Liver (tissue), 9 donors: ENCODE measurements around the gene PHOSPHO1. TPM values are rescaled to one million over a fixed set of nuclear protein-coding genes. Genes with fewer than 3 reads are reported as not detected.
"Not testable (repeated sequence)": the region's sequence is repeated elsewhere in the genome, so short reads cannot be mapped to it uniquely, and the experiment has no call there.

Source experiments
- DNase-seq: peaks from one replicate; pipeline ENCODE4 v3.0.0-alpha.2; 2017; ENCODE audit warnings: low spot score
- H3K27ac ChIP-seq, 2 donors: one replicate each; pipeline ENCODE4 v1.7.0; 2013; ENCODE audit warnings: inconsistent platforms in 2 of 2, low read length in 2 of 2, control low read depth in 1 of 2, low read depth in 1 of 2, mild to moderate bottlenecking in 1 of 2
- H3K27me3 ChIP-seq, 4 donors: one replicate each; pipeline versions ENCODE4 v1.6.1 to v1.7.0; 2013; ENCODE audit warnings: low read length in 3 of 4, inconsistent platforms in 1 of 4, mild to moderate bottlenecking in 1 of 4, moderate library complexity in 1 of 4; ENCODE audit not compliant: control insufficient read depth in 4 of 4, insufficient read depth in 4 of 4
- H3K36me3 ChIP-seq, 4 donors: one replicate each; pipeline versions ENCODE4 v1.6.1 to v1.7.0; 2013; ENCODE audit warnings: low read length in 3 of 4, mild to moderate bottlenecking in 3 of 4, low read depth in 1 of 4, moderate library complexity in 1 of 4; ENCODE audit not compliant: control insufficient read depth in 4 of 4, insufficient read depth in 3 of 4
- H3K4me1 ChIP-seq, 4 donors: one replicate each; pipeline versions ENCODE4 v1.6.1 to v1.7.0; 2013; ENCODE audit warnings: low read length in 3 of 4, mild to moderate bottlenecking in 3 of 4, moderate library complexity in 1 of 4; ENCODE audit not compliant: control insufficient read depth in 4 of 4, insufficient read depth in 4 of 4
- H3K4me3 ChIP-seq, 3 donors: one replicate each; pipeline versions ENCODE4 v1.6.1 to v1.7.0; 2013; ENCODE audit warnings: low read length in 3 of 3, control low read depth in 1 of 3, low read depth in 1 of 3, mild to moderate bottlenecking in 1 of 3
- H3K9ac ChIP-seq, 2 donors: one replicate each; pipeline ENCODE4 v1.7.0; 2013; ENCODE audit warnings: low read length in 2 of 2, mild to moderate bottlenecking in 2 of 2, moderate library complexity in 2 of 2, control low read depth in 1 of 2, low read depth in 1 of 2
- H3K9me3 ChIP-seq, 4 donors: one replicate each; pipeline versions ENCODE4 v1.6.1 to v1.7.0; 2013; ENCODE audit warnings: low read length in 3 of 4; ENCODE audit not compliant: control insufficient read depth in 4 of 4
- EGR1 ChIP-seq, 2 donors: IDR thresholded peaks; 2 replicates each; pipeline ENCODE4 v1.6.1; 2016 to 2018; ENCODE audit warnings: antibody characterized with exemption in 2 of 2, low read depth in 2 of 2
- FOXA1 ChIP-seq: IDR thresholded peaks from 2 replicates; pipeline ENCODE4 v1.6.1; 2016; ENCODE audit warnings: antibody characterized with exemption
- FOXA2 ChIP-seq: IDR thresholded peaks from 2 replicates; pipeline ENCODE4 v1.6.1; 2016; ENCODE audit warnings: antibody characterized with exemption
- GABPA ChIP-seq, 2 donors: IDR thresholded peaks in 1 of 2; conservative IDR thresholded peaks in 1 of 2; 2 replicates each; pipeline ENCODE4 v1.6.1; 2016; ENCODE audit warnings: antibody characterized with exemption in 2 of 2, mild to moderate bottlenecking in 1 of 2, moderate library complexity in 1 of 2
- HNF4A ChIP-seq, 2 donors: conservative IDR thresholded peaks; 2 replicates each; pipeline ENCODE4 v1.6.1; 2016; ENCODE audit warnings: antibody characterized with exemption in 2 of 2, mild to moderate bottlenecking in 2 of 2
- HNF4G ChIP-seq: IDR thresholded peaks from 2 replicates; pipeline ENCODE4 v1.6.1; 2016; ENCODE audit warnings: antibody characterized with exemption
- JUND ChIP-seq, 2 donors: IDR thresholded peaks; 2 replicates each; pipeline ENCODE4 v1.6.1; 2016; ENCODE audit warnings: antibody characterized with exemption in 2 of 2
- RXRA ChIP-seq, 2 donors: IDR thresholded peaks; 2 replicates each; pipeline ENCODE4 v1.6.1; 2017 to 2018; ENCODE audit warnings: antibody characterized with exemption in 2 of 2, mild to moderate bottlenecking in 1 of 2
- SP1 ChIP-seq: IDR thresholded peaks from 2 replicates; pipeline ENCODE4 v1.6.1; 2018; ENCODE audit warnings: antibody characterized with exemption, mild to moderate bottlenecking
- TAF1 ChIP-seq: conservative IDR thresholded peaks from 2 replicates; pipeline ENCODE4 v1.6.1; 2016; ENCODE audit warnings: antibody characterized with exemption, mild to moderate bottlenecking
- YY1 ChIP-seq: IDR thresholded peaks from 2 replicates; pipeline ENCODE4 v1.6.1; 2016; ENCODE audit warnings: antibody characterized with exemption, mild to moderate bottlenecking
- WGBS: extraction: QIAGEN DNeasy Blood & Tissue Kit; methylation state at CpG from one replicate; pipeline ENCODE4 v1.1.7; 2013; 5-methylcytosine and 5-hydroxymethylcytosine counted together
- polyA plus RNA-seq, 2 donors: library from polyadenylated mRNA; stranded (reverse) in 1 of 2; unstranded in 1 of 2; fragments of 200-250 nt in 1 of 2; fragments of >200 nt in 1 of 2; fragmentation: Nextera tagmentation in 1 of 2; extraction: Ambion mirVana in 1 of 2; gene quantifications; one replicate each; pipeline versions ENCODE4 v1.2.1 to v1.2.3, GENCODE V29; 2013 to 2015
- total RNA-seq, 2 donors: library from RNA; depleted of rRNA; stranded (reverse); fragments of >200 nt; gene quantifications; one replicate each; pipeline ENCODE4 v1.2.3, GENCODE V29; 2014
- TF ChIP-seq, protein P1 (sequence below): IDR thresholded peaks from 2 replicates; pipeline ENCODE4 v1.6.1; 2016; ENCODE audit warnings: antibody characterized with exemption
- TF ChIP-seq, protein P2 (sequence below): fragments of 150-350 bp; IDR thresholded peaks from 2 replicates; pipeline ENCODE4 v1.5.1; 2017; ENCODE audit warnings: improper control_type of control experiment, low read depth, low read length; ENCODE audit not compliant: missing input control
- TF ChIP-seq, protein P3 (sequence below): IDR thresholded peaks from 2 replicates; pipeline ENCODE4 v1.6.1; 2016; ENCODE audit warnings: antibody characterized with exemption, mild to moderate bottlenecking
- TF ChIP-seq, protein P4 (sequence below): IDR thresholded peaks from 2 replicates; pipeline ENCODE4 v1.6.1; 2016; ENCODE audit warnings: antibody characterized with exemption
- donor health status: healthy.
- donor health status: healthy.
- donor health status: healthy.
- donor health status: healthy.
- donor health status: healthy.

The PHOSPHO1 gene
- total and polyA plus RNA-seq, 4 donors = 0.22 to 99.4 (median 0.40) TPM

DNA sequence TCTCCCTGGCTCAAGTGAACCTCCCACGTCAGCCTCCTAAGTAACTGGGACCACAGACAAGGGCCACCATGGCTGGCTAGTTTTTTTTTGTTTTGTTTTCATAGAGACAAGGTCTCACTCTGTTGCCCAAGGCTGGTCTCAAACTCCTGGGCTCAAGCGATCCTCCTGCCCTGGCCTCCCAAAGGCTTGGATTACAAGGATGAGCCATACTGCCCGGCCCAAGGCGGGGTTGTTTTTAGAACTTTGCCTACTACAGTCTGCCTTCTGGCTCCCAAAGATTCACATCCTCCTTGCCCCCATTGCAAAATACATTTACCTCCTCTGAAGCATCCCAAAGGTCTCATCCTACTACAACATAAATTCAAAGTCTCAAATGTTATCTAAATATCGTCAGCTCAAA, 49.5 kb upstream of the PHOSPHO1 start:
- H3K27ac ChIP-seq = no peak overlapping the region
- DNase-seq = no peak
- no peaks in the 10 kb centered on the region for H3K9me3 ChIP-seq
- TF ChIP-seq HNF4G (no peak), EGR1 (IDR thresholded peaks at IDR 0.05; ENCODE audit: low read depth in 2 of 2) (no peak), YY1 (no peak)
- no peaks in the 10 kb centered on the region for H3K36me3 ChIP-seq
- H3K4me1 ChIP-seq = no peaks in the 10 kb centered on the region
- no peak overlapping the region for H3K9ac ChIP-seq
- WGBS = 93% methylated on average over 5 of the region's 5 CpGs
- no peaks in the 10 kb centered on the region for H3K27me3 ChIP-seq
- no peak overlapping the region for H3K4me3 ChIP-seq

DNA sequence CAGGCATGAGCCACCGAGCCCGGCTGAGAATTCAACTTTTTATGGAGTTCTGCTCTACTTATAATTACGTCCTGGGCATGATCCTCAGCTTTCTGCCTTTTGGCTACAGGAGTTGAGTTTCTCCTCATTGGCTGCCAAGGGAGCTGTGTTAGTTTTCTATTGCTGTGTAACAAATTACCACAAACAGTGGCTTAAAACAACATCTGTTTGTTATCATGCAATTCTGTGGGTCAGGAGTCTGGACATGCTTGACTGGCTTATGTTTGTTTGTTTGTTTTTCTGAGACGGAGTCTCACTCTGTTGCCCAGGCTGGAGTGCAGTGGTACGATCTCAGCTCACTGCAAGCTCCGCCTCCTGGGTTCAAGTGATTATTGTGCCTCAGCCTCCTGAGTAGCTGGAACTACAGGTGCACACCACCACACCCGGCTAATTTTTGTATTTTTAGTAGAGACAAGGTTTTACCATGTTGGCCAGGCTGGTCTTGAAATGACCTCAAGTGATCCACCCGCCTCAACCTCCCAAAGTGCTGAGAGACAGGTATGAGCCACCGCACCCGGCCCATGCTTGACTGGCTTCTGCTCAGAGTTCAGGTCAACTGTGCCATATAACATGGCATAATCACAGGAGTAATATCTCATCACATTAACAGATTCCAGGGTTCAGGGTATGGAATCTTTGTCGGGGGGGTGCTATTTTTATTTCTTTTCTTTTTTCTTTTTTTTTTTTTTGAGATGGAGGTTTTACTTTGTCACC, 48.9 kb upstream of the PHOSPHO1 start:
- not testable (repeated sequence) for H3K9me3 ChIP-seq

DNA sequence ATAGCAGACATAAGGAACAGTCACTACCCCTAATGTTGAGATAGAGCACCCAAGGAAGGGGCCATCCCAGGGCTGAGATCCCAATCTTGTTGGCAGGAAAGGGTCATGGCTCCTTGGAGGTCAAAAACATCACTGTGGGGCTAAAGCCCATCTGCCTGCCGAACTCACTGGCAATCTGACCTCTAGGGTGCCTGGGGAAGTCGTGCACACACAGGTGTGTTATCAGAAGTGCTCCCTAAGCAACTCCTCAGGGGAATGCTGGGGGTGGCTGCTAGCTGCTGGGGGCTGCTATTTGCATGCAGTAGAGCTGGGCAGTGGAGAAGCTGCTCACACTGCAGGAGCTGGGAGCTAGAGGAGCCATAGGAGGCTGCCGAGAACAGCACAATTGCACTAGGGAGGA, 47.5 kb upstream of the PHOSPHO1 start:
- Histone ChIP-seq H3K27me3 (no peaks in the 10 kb centered on the region), H3K27ac (no peak overlapping the region), H3K9me3 (no peaks in the 10 kb centered on the region), H3K9ac (no peak overlapping the region), H3K36me3 (no peaks in the 10 kb centered on the region), H3K4me3 (no peak overlapping the region), H3K4me1 (no peaks in the 10 kb centered on the region)
- 42% methylated on average over 3 of the region's 3 CpGs for WGBS
- no peak for TF ChIP-seq GABPA (IDR thresholded peaks at IDR 0.05 in 1 of 2, conservative IDR thresholded peaks at IDR 0.05 in 1 of 2)
- no peak for TF ChIP-seq FOXA1
- TF ChIP-seq HNF4A (conservative IDR thresholded peaks at IDR 0.05) = no peak
- TF ChIP-seq FOXA2 = no peak
- TF ChIP-seq RXRA (IDR thresholded peaks at IDR 0.05) = no peak
- TF ChIP-seq TAF1 = no peak
- DNase-seq = no peak

More for the DNA sequence above, 48.9 kb upstream of the PHOSPHO1 start:
- not testable (repeated sequence) for H3K4me1 ChIP-seq, DNase-seq, H3K36me3 ChIP-seq, H3K27me3 ChIP-seq, H3K27ac ChIP-seq, H3K9ac ChIP-seq, H3K4me3 ChIP-seq
- WGBS = 89% methylated on average over 11 of the region's 11 CpGs

DNA sequence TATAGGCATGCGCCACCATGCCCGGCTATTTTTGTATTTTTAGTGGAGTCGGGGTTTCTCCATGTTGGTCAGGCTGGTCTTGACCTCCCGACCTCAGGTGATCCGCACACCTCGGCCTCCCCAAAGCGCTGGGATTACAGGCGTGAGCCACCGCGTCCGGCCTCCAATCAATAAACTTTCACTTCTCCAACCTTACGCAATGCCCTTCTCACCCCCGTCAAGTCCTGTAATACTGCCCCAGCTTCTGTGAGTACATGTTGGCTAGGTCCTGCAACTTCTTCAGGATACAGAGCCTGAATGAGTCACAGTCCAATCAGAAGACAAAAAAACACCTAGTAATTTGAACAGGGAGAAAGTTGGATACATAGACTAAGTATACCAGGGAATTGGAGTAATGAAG, 47.1 kb upstream of the PHOSPHO1 start:
- Histone ChIP-seq H3K4me1 (no peaks in the 10 kb centered on the region), H3K36me3 (no peaks in the 10 kb centered on the region), H3K27ac (no peak overlapping the region), H3K27me3 (no peaks in the 10 kb centered on the region), H3K9ac (no peak overlapping the region), H3K9me3 (no peaks in the 10 kb centered on the region), H3K4me3 (no peak overlapping the region)
- WGBS = 70% methylated on average over 13 of the region's 13 CpGs
- DNase-seq = no peak
- no peak for TF ChIP-seq RXRA (IDR thresholded peaks at IDR 0.05)
- TF ChIP-seq SP1 = no peak
- TF ChIP-seq, protein P1, sequence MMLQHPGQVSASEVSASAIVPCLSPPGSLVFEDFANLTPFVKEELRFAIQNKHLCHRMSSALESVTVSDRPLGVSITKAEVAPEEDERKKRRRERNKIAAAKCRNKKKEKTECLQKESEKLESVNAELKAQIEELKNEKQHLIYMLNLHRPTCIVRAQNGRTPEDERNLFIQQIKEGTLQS = no peak
- TF ChIP-seq, protein P2, sequence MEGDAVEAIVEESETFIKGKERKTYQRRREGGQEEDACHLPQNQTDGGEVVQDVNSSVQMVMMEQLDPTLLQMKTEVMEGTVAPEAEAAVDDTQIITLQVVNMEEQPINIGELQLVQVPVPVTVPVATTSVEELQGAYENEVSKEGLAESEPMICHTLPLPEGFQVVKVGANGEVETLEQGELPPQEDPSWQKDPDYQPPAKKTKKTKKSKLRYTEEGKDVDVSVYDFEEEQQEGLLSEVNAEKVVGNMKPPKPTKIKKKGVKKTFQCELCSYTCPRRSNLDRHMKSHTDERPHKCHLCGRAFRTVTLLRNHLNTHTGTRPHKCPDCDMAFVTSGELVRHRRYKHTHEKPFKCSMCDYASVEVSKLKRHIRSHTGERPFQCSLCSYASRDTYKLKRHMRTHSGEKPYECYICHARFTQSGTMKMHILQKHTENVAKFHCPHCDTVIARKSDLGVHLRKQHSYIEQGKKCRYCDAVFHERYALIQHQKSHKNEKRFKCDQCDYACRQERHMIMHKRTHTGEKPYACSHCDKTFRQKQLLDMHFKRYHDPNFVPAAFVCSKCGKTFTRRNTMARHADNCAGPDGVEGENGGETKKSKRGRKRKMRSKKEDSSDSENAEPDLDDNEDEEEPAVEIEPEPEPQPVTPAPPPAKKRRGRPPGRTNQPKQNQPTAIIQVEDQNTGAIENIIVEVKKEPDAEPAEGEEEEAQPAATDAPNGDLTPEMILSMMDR = no peak
- TF ChIP-seq GABPA (IDR thresholded peaks at IDR 0.05 in 1 of 2, conservative IDR thresholded peaks at IDR 0.05 in 1 of 2) = no peak
- no peak for TF ChIP-seq YY1
- no peak for TF ChIP-seq HNF4G
- TF ChIP-seq FOXA1 = no peak
- TF ChIP-seq FOXA2 = no peak
- no peak for TF ChIP-seq JUND (IDR thresholded peaks at IDR 0.05)
- TF ChIP-seq EGR1 (IDR thresholded peaks at IDR 0.05; ENCODE audit: low read depth in 2 of 2) = no peak
- no peak for TF ChIP-seq TAF1
- TF ChIP-seq, protein P3, sequence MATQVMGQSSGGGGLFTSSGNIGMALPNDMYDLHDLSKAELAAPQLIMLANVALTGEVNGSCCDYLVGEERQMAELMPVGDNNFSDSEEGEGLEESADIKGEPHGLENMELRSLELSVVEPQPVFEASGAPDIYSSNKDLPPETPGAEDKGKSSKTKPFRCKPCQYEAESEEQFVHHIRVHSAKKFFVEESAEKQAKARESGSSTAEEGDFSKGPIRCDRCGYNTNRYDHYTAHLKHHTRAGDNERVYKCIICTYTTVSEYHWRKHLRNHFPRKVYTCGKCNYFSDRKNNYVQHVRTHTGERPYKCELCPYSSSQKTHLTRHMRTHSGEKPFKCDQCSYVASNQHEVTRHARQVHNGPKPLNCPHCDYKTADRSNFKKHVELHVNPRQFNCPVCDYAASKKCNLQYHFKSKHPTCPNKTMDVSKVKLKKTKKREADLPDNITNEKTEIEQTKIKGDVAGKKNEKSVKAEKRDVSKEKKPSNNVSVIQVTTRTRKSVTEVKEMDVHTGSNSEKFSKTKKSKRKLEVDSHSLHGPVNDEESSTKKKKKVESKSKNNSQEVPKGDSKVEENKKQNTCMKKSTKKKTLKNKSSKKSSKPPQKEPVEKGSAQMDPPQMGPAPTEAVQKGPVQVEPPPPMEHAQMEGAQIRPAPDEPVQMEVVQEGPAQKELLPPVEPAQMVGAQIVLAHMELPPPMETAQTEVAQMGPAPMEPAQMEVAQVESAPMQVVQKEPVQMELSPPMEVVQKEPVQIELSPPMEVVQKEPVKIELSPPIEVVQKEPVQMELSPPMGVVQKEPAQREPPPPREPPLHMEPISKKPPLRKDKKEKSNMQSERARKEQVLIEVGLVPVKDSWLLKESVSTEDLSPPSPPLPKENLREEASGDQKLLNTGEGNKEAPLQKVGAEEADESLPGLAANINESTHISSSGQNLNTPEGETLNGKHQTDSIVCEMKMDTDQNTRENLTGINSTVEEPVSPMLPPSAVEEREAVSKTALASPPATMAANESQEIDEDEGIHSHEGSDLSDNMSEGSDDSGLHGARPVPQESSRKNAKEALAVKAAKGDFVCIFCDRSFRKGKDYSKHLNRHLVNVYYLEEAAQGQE = no peak
- TF ChIP-seq, protein P4, sequence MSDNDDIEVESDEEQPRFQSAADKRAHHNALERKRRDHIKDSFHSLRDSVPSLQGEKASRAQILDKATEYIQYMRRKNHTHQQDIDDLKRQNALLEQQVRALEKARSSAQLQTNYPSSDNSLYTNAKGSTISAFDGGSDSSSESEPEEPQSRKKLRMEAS = no peak
